H9 (cell line): ENCODE measurements around the gene PROM1. TPM values are rescaled to one million over a fixed set of nuclear protein-coding genes. Genes with fewer than 3 reads are reported as not detected.

ENCODE experiments used
- DNase-seq: peaks from one replicate; pipeline ENCODE4 v3.0.0-alpha.2; 2017
- H2AFZ ChIP-seq: one replicate; pipeline ENCODE4 v1.6.1; 2013; ENCODE audit warnings: mild to moderate bottlenecking, low read length, control low read depth, moderate library complexity
- H2AK5ac ChIP-seq: 2 replicates; pipeline ENCODE4 v1.6.1; 2013; ENCODE audit warnings: low read length, control low read depth, mixed read lengths; ENCODE audit not compliant: insufficient read length
- H2BK120ac ChIP-seq: one replicate; pipeline ENCODE4 v1.6.1; 2013; ENCODE audit warnings: low read depth, mild to moderate bottlenecking, low read length, control low read depth, inconsistent platforms; ENCODE audit not compliant: poor library complexity, severe bottlenecking
- H2BK12ac ChIP-seq: 2 replicates; pipeline ENCODE4 v1.6.1; 2013; ENCODE audit warnings: low read length, control low read depth, mixed read lengths, low read depth; ENCODE audit not compliant: insufficient read length
- H2BK15ac ChIP-seq: 2 replicates; pipeline ENCODE4 v1.6.1; 2013; ENCODE audit warnings: low read depth, low read length, control low read depth
- H2BK20ac ChIP-seq: one replicate; pipeline ENCODE4 v1.6.1; 2013; ENCODE audit warnings: low read depth, mild to moderate bottlenecking, low read length, control low read depth, inconsistent platforms; ENCODE audit not compliant: poor library complexity, severe bottlenecking
- H2BK5ac ChIP-seq: 2 replicates; pipeline ENCODE4 v1.6.1; 2013; ENCODE audit warnings: low read length, control low read depth, mixed read lengths; ENCODE audit not compliant: insufficient read length
- H3K14ac ChIP-seq: 2 replicates; pipeline ENCODE4 v1.6.1; 2013; ENCODE audit warnings: low read length, control low read depth; ENCODE audit not compliant: insufficient read depth
- H3K18ac ChIP-seq: 2 replicates; pipeline ENCODE4 v1.6.1; 2013; ENCODE audit warnings: low read depth, mild to moderate bottlenecking, mixed read lengths, low read length, control low read depth; ENCODE audit not compliant: insufficient read length
- H3K23ac ChIP-seq: 2 replicates; pipeline ENCODE4 v1.6.1; 2013; ENCODE audit warnings: low read length, control low read depth, mixed read lengths, low read depth; ENCODE audit not compliant: insufficient read length
- H3K23me2 ChIP-seq: 2 replicates; pipeline ENCODE4 v1.6.1; 2013; ENCODE audit warnings: low read depth, mild to moderate bottlenecking, mixed read lengths, low read length, control low read depth; ENCODE audit not compliant: insufficient read length, poor library complexity, severe bottlenecking
- H3K27ac ChIP-seq: 2 replicates; pipeline ENCODE4 v1.5.1; 2013; ENCODE audit warnings: low read length, control low read depth, mixed read lengths, low read depth; ENCODE audit not compliant: insufficient read length
- H3K27me3 ChIP-seq: 2 replicates; pipeline ENCODE4 v1.6.1; 2013; ENCODE audit warnings: low read length, control low read depth, inconsistent platforms; ENCODE audit not compliant: insufficient read depth
- H3K4ac ChIP-seq: 2 replicates; pipeline ENCODE4 v1.6.1; 2013; ENCODE audit warnings: low read depth, mild to moderate bottlenecking, control low read depth, inconsistent platforms, low read length, moderate library complexity
- H3K4me1 ChIP-seq: 2 replicates; pipeline ENCODE4 v1.6.1; 2013; ENCODE audit warnings: low read length, control low read depth, inconsistent platforms; ENCODE audit not compliant: insufficient read depth
- H3K4me2 ChIP-seq: 2 replicates; pipeline ENCODE4 v1.6.1; 2013; ENCODE audit warnings: low read length, control low read depth, mixed read lengths; ENCODE audit not compliant: insufficient read length, insufficient read depth
- H3K56ac ChIP-seq: 2 replicates; pipeline ENCODE4 v1.6.1; 2013; ENCODE audit warnings: low read depth, mild to moderate bottlenecking, mixed read lengths, low read length, control low read depth; ENCODE audit not compliant: insufficient read length
- H3K79me1 ChIP-seq: 2 replicates; pipeline ENCODE4 v1.6.1; 2013; ENCODE audit warnings: low read depth, mild to moderate bottlenecking, moderate library complexity, low read length, control low read depth, inconsistent platforms; ENCODE audit not compliant: insufficient read depth, poor library complexity, severe bottlenecking
- H3K79me2 ChIP-seq: 2 replicates; pipeline ENCODE4 v1.6.1; 2013; ENCODE audit warnings: low read length, control low read depth, inconsistent platforms; ENCODE audit not compliant: insufficient read depth
- H3K9ac ChIP-seq: 2 replicates; pipeline ENCODE4 v1.6.1; 2013; ENCODE audit warnings: low read length, control low read depth, mixed read lengths; ENCODE audit not compliant: insufficient read length; ENCODE audit errors: extremely low read depth
- H3K9me3 ChIP-seq: one replicate; pipeline ENCODE4 v1.6.1; 2013; ENCODE audit warnings: low read depth, low read length, inconsistent platforms; ENCODE audit not compliant: control insufficient read depth
- H3T11ph ChIP-seq: one replicate; pipeline ENCODE4 v1.6.1; 2013; ENCODE audit warnings: mild to moderate bottlenecking, low read length, control low read depth, inconsistent platforms
- H4K20me1 ChIP-seq: one replicate; pipeline ENCODE4 v1.6.1; 2013; ENCODE audit not compliant: control insufficient read depth, insufficient read length, insufficient read depth
- H4K5ac ChIP-seq: 2 replicates; pipeline ENCODE4 v1.6.1; 2013; ENCODE audit warnings: low read depth, mild to moderate bottlenecking, mixed read lengths, low read length, control low read depth; ENCODE audit not compliant: insufficient read length
- H4K8ac ChIP-seq: replicated peaks from 2 replicates; pipeline ENCODE4 v1.6.1; 2013; ENCODE audit warnings: low read length, control low read depth, mixed read lengths, low read depth; ENCODE audit not compliant: insufficient read length
- H4K91ac ChIP-seq: 2 replicates; pipeline ENCODE4 v1.6.1; 2013; ENCODE audit warnings: low read depth, mild to moderate bottlenecking, moderate library complexity, mixed read lengths, low read length, control low read depth; ENCODE audit not compliant: insufficient read length
- H3K27ac Mint-ChIP-seq, 3 experiments: 2 replicates in 2 of 3; 3 replicates in 1 of 3; pipeline ENCODE4 v1.8.0; 2020 to 2021; ENCODE audit warnings: mixed read lengths in 3 of 3, mild to moderate bottlenecking in 1 of 3, moderate library complexity in 1 of 3
- H3K27me3 Mint-ChIP-seq: 2 replicates; pipeline ENCODE4 v1.8.0; 2021; ENCODE audit warnings: low read depth, mild to moderate bottlenecking, moderate library complexity, mixed read lengths
- H3K36me3 Mint-ChIP-seq, 3 experiments: 2 replicates in 2 of 3; 3 replicates in 1 of 3; pipeline ENCODE4 v1.8.0; 2020 to 2021; ENCODE audit warnings: low read depth in 3 of 3, mixed read lengths in 3 of 3; ENCODE audit not compliant: insufficient read depth in 1 of 3
- H3K4me1 Mint-ChIP-seq, 2 experiments: 2 replicates each; pipeline ENCODE4 v1.8.0; 2020; ENCODE audit warnings: mixed read lengths in 2 of 2
- H3K4me3 Mint-ChIP-seq, 2 experiments: 2 replicates in 1 of 2; 3 replicates in 1 of 2; pipeline ENCODE4 v1.8.0; 2020 to 2021; ENCODE audit warnings: mild to moderate bottlenecking in 2 of 2, mixed read lengths in 2 of 2, moderate library complexity in 1 of 2
- H3K9me3 Mint-ChIP-seq, 2 experiments: 2 replicates in 1 of 2; 3 replicates in 1 of 2; pipeline ENCODE4 v1.8.0; 2020; ENCODE audit warnings: mild to moderate bottlenecking in 2 of 2, mixed read lengths in 2 of 2, moderate library complexity in 1 of 2
- WGBS: extraction: QIAGEN DNeasy Blood & Tissue Kit; methylation state at CpG from one replicate; pipeline ENCODE4 v1.1.7; 2013; ENCODE audit warnings: missing lambda C conversion rate, low lambda C conversion rate, mixed read lengths; ENCODE audit not compliant: insufficient read length; ENCODE audit errors: extremely low coverage; 5-methylcytosine and 5-hydroxymethylcytosine counted together
- total RNA-seq: library from RNA; stranded (reverse); gene quantifications from 2 replicates; pipeline ENCODE4 v1.2.1, GENCODE V29; 2021
- TF ChIP-seq, protein P1 (sequence below): fragments of 200-600 bp; sonication (generic); conservative IDR thresholded peaks from 3 replicates; pipeline ENCODE4 v1.8.0; 2021; ENCODE audit warnings: antibody characterized with exemption, mild to moderate bottlenecking

Gene PROM1
- total RNA-seq, 1 experiment from 2014 or later: 98.3 TPM

DNA sequence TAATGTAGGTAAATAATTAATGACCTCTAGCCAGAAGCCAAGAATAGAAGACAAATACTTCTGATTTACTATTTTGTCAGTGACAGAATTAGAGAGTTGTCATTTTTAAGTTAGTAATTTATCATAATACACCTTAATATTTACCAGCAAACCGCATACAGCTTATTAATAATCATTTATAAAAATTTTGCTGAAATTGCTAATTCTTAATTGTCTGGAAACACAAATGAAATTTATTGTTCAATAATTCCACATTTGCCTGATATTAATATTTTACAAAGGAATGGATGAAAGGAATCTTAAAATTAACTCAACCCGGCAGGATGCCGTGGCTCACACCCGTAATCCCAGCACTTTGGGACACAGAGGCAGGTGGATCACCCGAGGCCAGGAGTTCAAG, 44.7 kb downstream of the PROM1 start:
- Histone ChIP-seq H4K20me1 (no peaks in the 10 kb centered on the region), H2BK15ac (no peak overlapping the region), H3K4me2 (no peak overlapping the region), H3K79me2 (no peaks in the 10 kb centered on the region), H2AK5ac (no peak overlapping the region), H3K27ac (no peak overlapping the region), H2BK20ac (no peak overlapping the region), H4K5ac (no peak overlapping the region), H2AFZ (no peak overlapping the region), H3K23ac (no peak overlapping the region), H3K18ac (no peak overlapping the region), H3K79me1 (no peaks in the 10 kb centered on the region), H3K56ac (no peak overlapping the region), H3K9me3 (no peaks in the 10 kb centered on the region), H3K4me1 (peaks cover 28% of the 10 kb centered on the region), H2BK12ac (no peak overlapping the region), H2BK5ac (no peak overlapping the region), H3K23me2 (no peaks in the 10 kb centered on the region), H4K8ac (no peak overlapping the region), H3K14ac (no peak overlapping the region), H3K27me3 (peaks cover 2% of the 10 kb centered on the region; the same call in 1 of the 2 replicates), H2BK120ac (no peak overlapping the region), H4K91ac (no peak overlapping the region), H3K9ac (no peak overlapping the region), H3K4ac (no peak overlapping the region), H3T11ph (no peak overlapping the region)
- no peak overlapping the region for H3K27ac Mint-ChIP-seq
- no peaks in the 10 kb centered on the region for H3K27me3 Mint-ChIP-seq
- no peak overlapping the region for H3K4me3 Mint-ChIP-seq
- no peak for DNase-seq
- peaks cover 64 to 70% of the 10 kb centered on the region in 2 experiments for H3K4me1 Mint-ChIP-seq
- H3K9me3 Mint-ChIP-seq: no peaks in the 10 kb centered on the region
- TF ChIP-seq, protein P1, sequence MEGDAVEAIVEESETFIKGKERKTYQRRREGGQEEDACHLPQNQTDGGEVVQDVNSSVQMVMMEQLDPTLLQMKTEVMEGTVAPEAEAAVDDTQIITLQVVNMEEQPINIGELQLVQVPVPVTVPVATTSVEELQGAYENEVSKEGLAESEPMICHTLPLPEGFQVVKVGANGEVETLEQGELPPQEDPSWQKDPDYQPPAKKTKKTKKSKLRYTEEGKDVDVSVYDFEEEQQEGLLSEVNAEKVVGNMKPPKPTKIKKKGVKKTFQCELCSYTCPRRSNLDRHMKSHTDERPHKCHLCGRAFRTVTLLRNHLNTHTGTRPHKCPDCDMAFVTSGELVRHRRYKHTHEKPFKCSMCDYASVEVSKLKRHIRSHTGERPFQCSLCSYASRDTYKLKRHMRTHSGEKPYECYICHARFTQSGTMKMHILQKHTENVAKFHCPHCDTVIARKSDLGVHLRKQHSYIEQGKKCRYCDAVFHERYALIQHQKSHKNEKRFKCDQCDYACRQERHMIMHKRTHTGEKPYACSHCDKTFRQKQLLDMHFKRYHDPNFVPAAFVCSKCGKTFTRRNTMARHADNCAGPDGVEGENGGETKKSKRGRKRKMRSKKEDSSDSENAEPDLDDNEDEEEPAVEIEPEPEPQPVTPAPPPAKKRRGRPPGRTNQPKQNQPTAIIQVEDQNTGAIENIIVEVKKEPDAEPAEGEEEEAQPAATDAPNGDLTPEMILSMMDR: no peak
- H3K36me3 Mint-ChIP-seq: peaks cover 0 to 14% (median 4%) of the 10 kb centered on the region in 3 experiments; a peak in 4 of 7 replicates
- no CpG with 5 or more reads among the region's 5 CpGs for WGBS
